ENCODE results near the gene RFXAP.
A peak's percentile ranks its signal among the peaks of the same experiment; 100 is the strongest.

The RFXAP gene

DNA sequence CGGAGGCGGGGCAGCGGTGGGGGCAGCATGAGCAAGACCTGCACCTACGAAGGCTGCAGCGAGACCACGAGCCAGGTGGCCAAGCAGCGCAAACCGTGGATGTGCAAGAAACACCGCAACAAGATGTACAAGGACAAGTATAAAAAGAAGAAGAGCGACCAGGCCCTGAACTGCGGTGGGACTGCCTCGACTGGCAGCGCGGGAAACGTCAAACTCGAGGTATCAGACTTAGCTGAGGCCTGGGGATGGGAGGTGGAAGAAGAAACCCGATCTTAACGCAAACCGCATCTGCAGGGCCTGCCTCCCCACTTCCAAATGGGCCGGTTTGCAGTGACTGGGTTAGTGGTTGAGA is 693 bp downstream of the RFXAP start:
- DNase-seq = no peak

DNA sequence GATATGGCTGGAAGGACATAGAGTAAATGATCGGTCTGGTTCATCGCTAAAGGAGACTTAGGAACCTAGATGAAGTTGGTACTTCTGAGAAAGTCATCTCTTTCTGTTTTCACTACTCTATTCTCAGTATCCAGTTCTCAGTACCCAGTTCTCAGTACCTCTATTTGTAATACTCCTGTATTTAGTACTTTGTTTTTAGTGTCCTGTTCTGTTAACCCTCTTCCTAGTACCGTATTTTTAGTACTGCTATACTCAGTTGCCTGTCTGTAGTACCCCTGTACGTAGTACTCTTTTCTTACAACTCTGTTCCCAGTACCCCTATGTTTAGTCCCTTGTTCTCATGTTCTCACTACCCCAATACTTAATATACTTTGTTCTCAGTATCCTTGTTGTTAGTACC is 1.2 kb downstream of the RFXAP start:
- DNase-seq = no peak

DNA sequence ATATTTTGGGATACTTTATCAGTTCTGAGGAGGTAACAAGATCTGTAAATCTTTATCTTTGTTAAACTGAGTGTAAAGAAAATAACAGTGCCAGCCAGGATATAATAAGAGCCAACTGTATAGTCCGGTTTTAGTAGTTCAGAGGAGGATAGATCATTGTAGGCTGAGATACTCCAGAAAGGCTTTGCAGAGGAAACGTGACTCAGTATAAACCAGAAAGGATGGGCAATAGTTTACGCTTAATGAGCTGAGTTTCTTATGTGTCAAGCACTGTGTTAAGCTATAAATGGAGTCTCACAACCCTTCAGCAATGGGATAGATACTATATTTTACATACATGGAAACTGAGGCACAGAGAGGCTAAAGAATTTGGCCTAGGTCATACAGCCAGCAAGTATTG is 3.8 kb downstream of the RFXAP start:
- no peak for DNase-seq

DNA sequence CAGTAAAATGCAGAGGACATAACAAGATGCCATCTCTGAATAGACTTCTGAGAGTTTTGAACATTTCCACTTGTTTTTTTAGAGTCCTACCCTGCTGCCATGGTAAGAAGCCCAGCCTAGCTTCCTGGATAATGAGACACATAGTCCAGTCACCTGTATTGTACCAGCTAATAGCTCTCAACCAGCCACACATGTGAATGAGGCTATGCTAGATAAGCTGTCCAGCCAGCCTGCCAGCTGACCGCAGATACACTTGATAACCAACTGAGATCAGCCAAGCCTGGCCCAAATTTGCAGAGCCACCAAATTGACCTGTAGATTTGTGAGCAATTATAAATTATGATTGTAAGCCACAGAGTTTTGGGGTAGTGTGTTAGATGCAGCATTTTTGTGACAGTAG is 10.7 kb downstream of the RFXAP start:
- no peak for DNase-seq

DNA sequence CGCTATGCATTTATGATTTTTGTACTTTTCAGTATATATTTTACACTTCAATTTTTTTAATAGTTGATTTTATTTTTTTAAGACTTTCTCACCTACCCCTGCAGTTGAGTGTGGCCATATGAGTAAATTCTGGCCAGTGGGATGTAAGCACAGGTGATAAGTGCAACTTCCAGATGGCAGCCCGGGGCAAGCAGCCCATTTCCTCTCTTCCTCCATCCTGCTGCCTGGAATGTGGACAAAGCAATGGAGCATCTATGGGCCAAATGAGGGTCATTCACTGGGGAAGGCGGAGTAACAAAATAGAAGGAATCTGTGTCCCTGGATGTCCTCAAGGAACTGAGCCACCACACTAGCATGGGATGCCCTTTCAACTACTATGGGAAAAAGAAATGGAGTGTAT is 12.3 kb downstream of the RFXAP start:
- no peak for DNase-seq

DNA sequence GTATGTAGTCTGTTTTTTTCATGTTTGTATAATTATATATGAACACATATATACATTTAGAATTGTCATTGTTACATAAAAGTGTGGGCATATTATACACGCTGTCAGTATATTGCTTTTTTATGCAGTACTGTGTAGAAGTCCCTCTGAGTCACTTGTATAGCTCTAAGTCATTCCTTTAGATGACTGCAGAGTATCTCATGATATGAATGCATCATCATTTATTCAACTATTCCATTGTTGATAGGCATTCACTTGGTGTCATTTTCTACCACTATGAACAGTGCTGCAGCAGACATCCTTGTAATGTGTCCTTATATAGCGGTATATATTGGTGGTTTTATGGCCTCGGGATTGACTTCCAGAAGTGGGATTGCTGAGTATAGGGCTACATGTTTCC is 15.3 kb downstream of the RFXAP start:
- DNase-seq = no peak

DNA sequence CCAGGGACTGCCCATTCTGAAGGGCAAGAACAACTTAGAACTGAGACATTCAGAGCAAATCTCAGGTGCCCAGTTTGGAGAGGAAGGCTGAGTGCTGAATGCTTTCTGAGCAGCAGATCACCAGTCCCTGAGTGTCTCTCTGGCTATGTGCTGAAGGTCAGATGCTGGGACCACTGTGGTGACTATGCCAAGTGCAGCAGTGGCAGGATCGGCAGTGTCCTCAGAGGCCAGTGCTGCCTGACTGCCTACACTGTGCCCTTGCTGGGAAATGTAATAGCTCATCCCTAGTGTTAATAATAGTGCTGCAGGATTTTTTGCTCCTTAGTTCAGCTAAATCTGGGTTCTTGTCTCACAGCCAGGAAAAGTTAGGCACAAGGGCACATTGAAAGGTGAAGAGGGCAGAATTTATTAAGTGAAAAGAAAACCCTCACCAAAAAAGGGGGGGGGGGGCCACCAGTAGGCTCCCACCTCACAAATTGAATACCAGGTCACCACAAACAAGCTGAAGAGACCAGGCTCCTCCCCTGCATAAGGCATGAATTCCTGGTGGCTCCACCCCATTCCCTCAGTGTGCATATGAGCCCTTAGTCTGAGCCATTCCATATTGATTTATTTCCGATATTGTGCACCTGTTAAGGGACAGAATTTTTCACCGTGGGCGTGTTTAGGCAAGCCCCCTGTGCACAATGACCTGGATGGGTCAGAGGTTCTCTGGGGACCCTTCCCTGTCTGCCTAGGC is 18.5 kb downstream of the RFXAP start:
- DNase-seq = no peak

DNA sequence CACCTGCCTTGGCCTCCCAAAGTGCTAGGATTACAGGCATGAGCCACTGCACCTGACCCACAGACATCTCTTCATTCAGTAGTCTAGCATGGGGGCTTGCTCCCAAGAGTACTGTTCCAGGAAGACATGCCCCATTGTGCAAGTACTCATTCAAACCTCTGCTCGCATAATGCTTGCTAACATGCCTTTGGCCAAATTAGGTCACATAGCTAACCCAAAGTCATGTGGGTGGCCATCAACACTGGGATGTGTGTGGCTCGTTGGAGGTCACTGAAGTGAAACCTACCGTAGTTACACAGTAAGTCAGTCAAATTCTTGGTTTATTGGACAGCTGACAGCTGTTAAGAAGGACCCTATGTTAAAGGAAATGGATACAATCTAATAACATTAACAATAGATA is 20.3 kb downstream of the RFXAP start:
- no peak for DNase-seq

DNA sequence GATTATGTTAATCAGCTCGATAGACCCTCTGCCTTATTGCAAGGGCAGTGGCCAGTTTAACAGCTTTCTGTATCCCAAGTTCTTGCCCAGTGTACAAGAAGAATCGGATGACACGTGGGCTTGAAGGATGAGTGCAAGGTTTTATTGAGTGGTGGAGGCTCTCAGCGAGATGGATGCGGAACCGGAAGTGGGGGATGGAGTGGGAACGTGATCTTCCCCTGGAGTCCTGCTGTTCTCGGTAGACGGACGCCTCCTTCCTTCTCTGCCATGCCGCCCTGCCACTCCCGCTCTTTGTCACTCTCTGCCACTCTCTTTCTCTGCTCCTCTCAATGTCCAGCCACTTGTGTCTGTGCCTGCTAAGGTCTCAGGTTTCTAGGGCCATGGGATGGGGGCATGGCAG is 21.0 kb downstream of the RFXAP start:
- no peak for DNase-seq

DNA sequence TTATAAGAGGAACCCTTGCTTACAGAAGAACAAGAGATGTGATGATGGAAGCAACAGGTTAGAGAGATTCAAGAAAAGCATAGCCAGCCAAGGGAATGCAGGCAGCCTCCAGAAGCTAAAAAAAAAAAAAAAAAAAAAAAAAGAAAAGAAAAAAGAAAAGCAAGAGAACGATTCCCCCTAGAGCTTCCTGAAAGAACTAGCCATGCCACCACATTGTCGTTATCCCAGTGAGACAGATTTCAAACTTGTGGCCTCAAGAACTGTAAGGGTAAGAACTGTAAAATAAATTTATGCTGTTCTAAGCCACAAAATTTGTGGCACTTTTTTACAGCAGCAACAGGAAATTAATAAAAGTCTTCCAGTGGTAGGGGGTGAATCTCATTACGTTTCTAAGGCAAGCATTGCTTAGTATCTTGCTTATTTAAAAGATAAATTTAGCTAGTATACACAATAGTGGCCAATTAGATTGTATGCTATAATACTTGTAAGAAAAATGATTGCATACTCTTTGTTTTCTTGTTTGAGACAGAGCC is 21.8 kb downstream of the RFXAP start:
- no peak for DNase-seq

DNA sequence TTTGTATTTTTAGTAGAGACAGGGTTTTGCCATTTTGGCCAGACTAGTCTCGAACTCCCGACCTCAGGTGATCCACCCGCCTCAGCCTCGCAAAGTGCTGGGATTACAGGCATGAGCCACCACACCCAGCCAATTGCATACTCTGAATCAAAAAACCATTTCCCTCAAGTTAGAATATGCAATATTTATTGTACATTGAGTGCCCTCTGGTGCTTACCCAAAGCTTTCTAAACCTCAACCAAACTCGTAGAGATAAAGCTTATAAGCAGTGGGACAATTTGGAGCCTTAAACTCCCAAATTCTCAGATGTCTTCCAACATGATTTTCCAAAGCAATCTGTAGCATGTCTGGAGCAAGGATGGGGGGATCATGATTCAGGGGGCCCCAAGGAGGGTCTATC is 22.4 kb downstream of the RFXAP start:
- no peak for DNase-seq

DNA sequence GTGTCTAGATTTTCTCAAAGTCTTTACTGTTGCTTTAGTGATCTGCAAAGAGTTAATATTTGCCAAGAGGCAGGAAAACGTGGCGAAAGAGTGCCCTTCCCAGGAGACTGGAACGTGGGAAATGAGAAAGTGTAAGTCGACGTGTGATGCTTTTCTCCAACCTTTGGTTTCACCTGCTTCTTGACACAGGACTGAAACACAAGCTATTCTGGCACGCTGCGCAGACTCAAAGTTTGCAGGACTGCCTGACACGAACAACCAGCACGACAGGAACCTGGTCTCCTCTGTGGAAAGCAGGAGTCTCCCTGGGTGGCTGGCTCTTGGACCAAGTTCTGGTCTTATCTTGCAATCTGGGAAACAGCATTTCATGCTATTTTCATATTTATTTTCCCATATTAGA is 28.6 kb downstream of the RFXAP start:
- no peak for DNase-seq

DNA sequence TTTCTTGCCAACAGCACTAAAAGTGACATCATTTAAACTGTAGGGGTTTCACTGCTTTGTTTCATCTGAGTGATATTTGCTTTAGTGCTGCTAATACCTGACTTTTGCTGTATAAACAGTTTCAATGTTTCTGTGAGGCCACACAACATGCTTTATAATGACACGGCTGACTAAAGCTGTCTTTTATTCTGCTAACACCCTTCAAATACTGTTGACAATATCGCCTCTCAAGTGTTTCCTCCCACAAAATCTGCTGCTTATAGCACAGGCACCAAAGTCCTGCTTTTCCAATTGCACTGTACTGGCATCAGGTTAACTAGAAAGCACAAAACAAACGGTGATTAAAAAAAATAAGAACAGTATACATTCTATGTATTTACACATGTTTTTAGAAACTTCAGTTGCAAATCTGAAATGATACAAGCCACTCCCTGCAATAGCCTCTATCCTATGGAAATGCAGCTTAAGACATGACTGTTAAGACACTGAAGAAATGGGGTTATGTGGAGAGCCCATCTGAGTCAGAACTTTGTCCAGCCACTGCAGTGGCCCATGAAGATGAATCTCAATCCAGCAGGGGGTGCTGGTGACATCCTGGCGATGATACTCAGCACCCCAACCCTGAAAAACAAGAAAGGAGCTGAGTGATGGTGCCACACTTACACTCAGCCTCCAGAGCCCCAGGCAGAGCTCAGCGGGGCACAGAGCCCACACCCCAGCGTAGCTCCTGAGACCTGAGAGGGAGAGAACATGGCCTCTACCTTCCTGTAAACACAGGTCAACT is 29.4 kb downstream of the RFXAP start:
- peak; percentile 14 for DNase-seq

DNA sequence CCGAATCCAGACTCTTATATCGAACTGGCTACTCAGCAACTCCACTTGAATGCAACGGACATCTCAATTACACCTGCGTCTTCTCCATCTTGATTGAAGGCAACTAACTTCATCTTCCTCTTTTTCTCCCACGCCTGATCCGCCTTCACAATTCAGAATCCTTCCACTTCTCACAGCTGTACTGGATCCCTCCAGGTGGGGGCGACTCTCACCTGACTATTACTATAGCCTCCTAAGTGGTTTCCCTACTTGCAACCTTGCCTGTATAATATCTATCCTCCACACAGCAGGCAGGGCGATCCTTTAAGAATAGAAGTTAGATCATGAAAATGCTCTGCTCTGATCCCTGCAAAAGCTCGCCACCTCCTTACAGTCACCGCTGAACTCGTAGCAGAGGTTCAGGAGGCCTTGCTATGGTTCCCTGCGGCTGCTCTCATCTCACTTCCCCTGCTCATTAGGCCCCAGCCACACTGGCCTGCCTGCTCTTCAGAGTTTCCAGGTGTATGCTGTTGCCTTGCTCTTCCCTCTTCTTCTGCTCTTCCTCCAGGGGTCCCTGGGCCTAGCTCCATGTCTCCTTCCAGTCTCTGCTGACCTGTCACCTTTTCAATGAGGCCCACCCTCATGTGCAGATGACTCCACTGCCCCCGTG is 31.9 kb downstream of the RFXAP start:
- DNase-seq = no peak

DNA sequence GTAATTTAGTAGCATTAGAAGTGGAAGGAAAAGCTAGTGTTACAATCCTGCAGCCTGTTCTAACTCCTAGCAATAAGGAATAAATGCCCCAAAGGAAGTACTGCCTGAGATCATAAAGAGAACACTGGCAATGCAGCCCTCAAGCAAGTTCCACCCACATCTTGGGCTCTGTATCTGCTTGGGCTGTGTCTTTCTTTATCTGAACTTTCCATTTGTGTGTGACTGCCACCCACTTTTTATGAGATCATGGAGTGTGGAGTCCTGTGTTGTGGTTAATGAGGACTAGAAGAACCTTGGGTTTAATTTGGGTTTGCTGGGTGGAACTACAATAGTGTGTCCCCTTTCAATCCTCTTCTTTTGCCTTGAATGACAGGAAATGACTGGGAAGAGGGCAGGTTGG is 38.2 kb downstream of the RFXAP start:
- DNase-seq = no peak

DNA sequence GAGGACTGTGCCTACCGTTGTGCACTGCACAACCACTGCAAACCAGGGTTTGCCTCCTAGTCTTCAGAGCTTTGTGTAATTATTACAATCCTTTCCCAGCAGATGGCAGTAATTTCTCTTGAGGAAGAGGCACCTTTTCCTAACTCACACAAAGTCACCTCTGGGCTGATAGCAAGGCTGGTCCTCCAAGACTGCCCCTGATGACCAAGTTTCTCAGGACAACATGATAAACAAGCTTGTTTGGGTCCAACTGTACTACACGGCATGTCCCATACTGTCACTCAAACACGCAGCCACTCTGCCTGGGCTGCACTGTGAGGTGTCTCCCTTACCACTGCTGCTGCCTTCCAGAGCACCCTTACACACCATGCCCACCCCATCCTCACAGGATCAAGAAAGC is 39.3 kb downstream of the RFXAP start:
- DNase-seq = peak; percentile 69

DNA sequence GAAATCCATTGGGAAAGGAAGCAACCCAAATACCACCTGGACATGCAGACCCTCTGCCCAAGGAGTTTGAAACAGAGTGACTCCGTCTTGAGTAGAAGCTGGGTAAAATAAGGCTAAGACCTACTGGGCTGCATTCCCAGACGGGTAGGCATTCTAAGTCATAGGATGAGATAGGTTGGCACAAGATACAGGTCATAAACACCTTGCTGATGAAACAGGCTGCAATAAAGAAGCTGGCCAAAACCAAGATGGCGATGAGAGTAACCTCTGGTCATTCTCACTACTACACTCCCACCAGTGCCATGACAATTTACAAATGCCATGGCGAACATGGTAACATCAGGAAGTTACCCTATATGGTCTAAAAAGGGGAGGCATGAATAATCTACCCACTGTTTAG is 40.2 kb downstream of the RFXAP start:
- no peak for DNase-seq

DNA sequence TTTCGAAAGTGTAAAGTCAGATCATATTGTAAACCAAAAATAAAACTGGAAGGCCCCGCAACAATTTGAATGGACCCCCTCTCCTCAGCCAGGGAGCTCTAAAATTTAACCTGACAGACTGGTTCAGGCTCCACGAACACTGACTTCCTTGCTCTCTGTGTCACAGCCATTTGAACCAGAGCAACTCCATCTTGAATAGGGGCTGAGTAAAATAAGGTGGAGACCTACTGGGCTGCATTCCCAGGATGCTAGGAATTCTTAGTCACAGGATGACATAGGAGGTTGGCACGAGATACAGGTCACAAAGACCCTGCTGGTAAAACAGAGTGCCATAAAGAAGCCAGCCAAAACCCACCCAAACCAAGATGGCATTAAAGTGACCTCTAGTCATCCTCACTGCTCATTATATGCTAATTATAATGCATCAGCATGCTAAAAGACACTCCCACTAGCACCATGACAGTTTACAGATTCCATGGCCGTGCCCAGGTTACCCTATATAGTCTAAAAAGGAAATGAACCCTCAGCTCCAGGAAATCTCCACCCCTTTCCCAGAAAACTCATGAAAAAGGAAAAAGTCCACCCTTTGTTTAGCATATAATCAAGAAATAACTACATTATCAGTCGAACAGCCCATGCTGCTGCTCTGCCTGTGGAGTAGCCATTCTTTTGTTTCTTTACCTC is 43.1 kb downstream of the RFXAP start:
- no peak for DNase-seq

DNA sequence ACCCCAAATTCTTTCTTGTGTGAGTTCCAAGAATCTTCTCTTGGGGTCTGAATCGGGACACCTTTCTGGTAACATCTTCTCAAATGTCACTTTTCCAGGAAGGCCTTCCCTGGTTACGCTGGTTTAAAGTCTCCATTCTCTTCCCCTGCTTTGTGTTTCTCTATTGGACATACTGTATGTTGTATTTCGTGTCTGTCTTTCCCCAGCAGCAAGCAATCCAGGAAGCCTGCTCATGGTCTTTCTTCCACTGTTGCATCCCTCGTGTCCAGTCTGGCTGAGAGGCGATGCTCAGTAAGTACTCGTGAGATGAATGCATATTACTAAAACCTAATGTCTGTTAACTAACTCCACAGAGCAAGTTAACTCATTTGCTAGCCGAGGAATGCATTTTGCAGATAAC is 43.7 kb downstream of the RFXAP start:
- DNase-seq = no peak

DNA sequence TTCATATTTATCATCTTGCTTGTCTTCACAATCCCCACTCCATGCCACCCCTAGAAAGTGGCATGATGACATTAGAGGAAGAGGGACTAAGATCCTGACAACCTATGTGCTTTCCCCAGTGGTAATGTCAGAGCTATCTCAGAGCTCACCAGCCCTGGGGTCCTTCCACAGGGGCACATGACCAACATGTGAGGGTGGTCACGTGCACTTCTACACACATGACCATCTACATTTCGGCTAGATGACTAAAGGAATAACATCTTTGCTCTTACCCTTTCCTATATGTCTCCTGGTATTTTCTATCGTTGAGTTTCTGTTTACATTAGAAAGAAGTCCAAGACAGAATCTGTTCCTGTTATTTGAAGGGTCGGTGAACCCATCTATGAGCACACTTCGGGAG is 46.2 kb downstream of the RFXAP start:
- no peak for DNase-seq

DNA sequence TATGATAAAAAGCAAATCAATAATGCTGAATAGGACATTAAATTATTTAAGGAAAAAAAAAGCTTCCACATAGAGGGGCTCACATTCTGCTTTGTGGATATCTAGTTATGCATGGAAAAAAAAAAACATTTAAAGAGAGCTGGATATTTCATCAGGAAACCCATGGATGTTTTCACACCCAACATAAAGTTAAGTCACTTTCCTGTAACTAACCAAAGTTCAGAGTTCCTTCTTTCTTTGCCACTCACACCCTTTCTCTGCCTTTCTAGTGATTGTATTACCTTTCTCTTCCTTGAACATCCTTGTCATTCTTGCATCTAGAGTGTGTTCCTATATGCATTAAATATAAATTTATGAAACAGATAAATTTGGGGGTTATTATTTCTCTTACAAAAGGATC is 47.2 kb downstream of the RFXAP start:
- no peak for DNase-seq

DNA sequence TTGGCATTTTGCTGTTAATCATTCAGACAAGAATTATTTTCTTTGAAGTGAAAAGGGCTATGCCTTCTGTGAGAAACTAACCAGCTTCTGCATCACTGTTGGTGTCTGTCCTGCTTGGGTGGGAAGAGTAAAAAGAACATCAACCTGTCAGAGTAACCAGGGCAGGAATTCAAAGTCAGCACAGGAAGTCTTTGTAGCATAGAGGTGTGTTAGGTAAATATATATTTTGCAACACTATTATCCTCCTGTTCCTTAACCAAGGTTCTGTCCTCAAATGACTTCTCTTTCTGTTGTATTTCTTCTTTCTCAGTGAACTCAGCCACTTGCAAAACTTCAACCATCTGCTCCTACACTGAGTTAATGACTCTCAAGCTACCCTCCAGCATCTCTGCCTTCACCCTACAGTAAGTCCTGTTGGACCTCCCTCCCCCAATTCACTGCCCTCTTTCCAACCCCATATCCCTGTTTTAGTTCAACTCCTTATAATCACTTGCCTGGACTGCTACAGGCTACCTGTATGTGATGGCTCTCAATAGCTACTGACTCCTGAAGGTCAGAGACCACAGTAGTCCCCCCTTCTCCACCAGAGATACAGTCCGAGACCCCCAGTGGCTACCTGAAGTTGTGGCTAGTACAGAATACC is 51.1 kb downstream of the RFXAP start:
- no peak for DNase-seq

DNA sequence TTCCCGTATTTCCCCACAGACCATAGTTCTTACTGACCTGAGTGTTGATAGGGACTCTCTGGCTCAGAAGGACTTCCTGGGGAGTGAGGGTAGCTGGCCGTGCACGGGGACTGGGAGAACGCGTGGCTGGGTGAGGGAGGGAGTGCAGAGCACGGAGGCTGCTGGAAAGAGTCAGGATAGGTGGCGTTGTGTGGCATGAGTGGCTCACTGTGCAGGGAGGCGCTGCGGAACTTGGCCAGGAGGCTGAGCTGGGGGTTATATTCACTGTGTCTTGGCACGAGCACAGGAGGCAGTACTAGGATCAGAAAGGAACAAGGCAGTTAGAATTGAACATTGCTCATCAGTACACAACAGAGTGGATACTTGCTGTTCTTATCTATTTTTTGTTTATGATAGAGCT is 53.6 kb downstream of the RFXAP start:
- no peak for DNase-seq

All from NCI-H146 (cell line).